Panc1 (cell line): Measurements from ENCODE around the gene MYT1. TPM values are rescaled to one million over a fixed set of nuclear protein-coding genes. Genes with fewer than 3 reads are reported as not detected.
"Not testable (repeated sequence)": the region's sequence is repeated elsewhere in the genome, so short reads cannot be mapped to it uniquely, and the experiment has no call there.

Experiments
- ATAC-seq: fragments of 200-7000 bp; cut with Tn5 transposase; 2 replicates; pipeline ENCODE4 v1.9.1; 2020; ENCODE audit warnings: mild to moderate bottlenecking, moderate library complexity
- BruUV-seq: library from RNA; stranded (reverse); fragments of 400-500 nt; replicated peaks from 2 replicates; lab custom pipeline; 2021; lab: Mats Ljungman, UMichigan
- CTCF ChIA-PET: fragments of 300-600 bp; sonication (Branson Sonifier 250); formaldehyde crosslinking; loops from one replicate; lab custom pipeline; 2022; ENCODE audit warnings: antibody characterized with exemption; lab: Charles Lee
- POLR2A ChIA-PET: fragments of 300-600 bp; sonication (Branson Sonifier 250); formaldehyde crosslinking; loops from one replicate; lab custom pipeline; 2022; ENCODE audit warnings: antibody characterized with exemption; lab: Charles Lee
- DNase-seq: peaks from one replicate; pipeline ENCODE4 v3.0.0-alpha.2; 2010; ENCODE audit warnings: low read depth, low spot score
- H3K27ac ChIP-seq: 2 replicates; pipeline ENCODE4 v1.5.1; 2011; ENCODE audit warnings: mild to moderate bottlenecking, low read length, inconsistent platforms
- H3K27me3 ChIP-seq: fragments of 200-500 bp; sonication (Bioruptor generic); 2 replicates; pipeline ENCODE4 v1.6.0; 2014; ENCODE audit warnings: low read length, inconsistent platforms; ENCODE audit not compliant: control insufficient read depth, insufficient read depth
- H3K36me3 ChIP-seq: fragments of 200-500 bp; sonication (Bioruptor generic); 2 replicates; pipeline ENCODE4 v1.5.1; 2014; ENCODE audit warnings: inconsistent platforms, mild to moderate bottlenecking, low read length, moderate library complexity; ENCODE audit not compliant: control insufficient read depth, insufficient read depth
- H3K4me1 ChIP-seq: 2 replicates; pipeline ENCODE4 v1.5.1; 2011; ENCODE audit warnings: inconsistent platforms, mild to moderate bottlenecking, low read length, moderate library complexity; ENCODE audit not compliant: control insufficient read depth, insufficient read depth
- H3K4me3 ChIP-seq, 2 experiments: 2 replicates each; pipeline ENCODE4 v1.5.1; 2011 to 2012; ENCODE audit warnings: low read depth in 2 of 2, low read length in 2 of 2, mild to moderate bottlenecking in 2 of 2, inconsistent platforms in 1 of 2, moderate library complexity in 1 of 2
- H3K9me3 ChIP-seq: fragments of 200-500 bp; sonication (Bioruptor generic); 2 replicates; pipeline ENCODE4 v1.5.1; 2014; ENCODE audit warnings: low read depth, mild to moderate bottlenecking, inconsistent platforms, low read length, moderate library complexity; ENCODE audit not compliant: control insufficient read depth, insufficient read depth
- CTCF ChIP-seq: fragments of 450-650 bp; IDR thresholded peaks from 2 replicates; pipeline ENCODE4 v1.5.1; 2017; ENCODE audit warnings: mild to moderate bottlenecking
- POLR2AphosphoS5 ChIP-seq: IDR thresholded peaks from 2 replicates; pipeline ENCODE4 v1.6.1; 2012; ENCODE audit warnings: mild to moderate bottlenecking, low read depth, low read length, moderate library complexity
- REST ChIP-seq, 2 experiments: IDR thresholded peaks; 2 replicates each; pipeline ENCODE4 v1.6.1; 2011 to 2012; ENCODE audit warnings: low read depth in 2 of 2, control low read depth in 1 of 2, low read length in 1 of 2, mild to moderate bottlenecking in 1 of 2, moderate library complexity in 1 of 2; ENCODE audit not compliant: insufficient read depth in 1 of 2
- SIN3A ChIP-seq: IDR thresholded peaks from 2 replicates; pipeline ENCODE4 v1.6.1; 2012; ENCODE audit warnings: low read depth, mild to moderate bottlenecking, low read length, moderate library complexity, borderline replicate concordance; ENCODE audit not compliant: insufficient read depth
- TCF7L2 ChIP-seq: IDR thresholded peaks from 2 replicates; pipeline ENCODE4 v1.6.1; 2011; ENCODE audit warnings: mild to moderate bottlenecking, low read depth, low read length, inconsistent platforms
- in situ Hi-C: cut with HindIII; loops from 2 replicates; pipeline ENCODE4 v1.10.0; 2016; ENCODE audit warnings: low sequenced_read_pairs, low pct_unique_long_range_greater_than_20kb
- intact Hi-C: fragments of 100-400 bp; cut with micrococcal nuclease; formaldehyde crosslinking; loops from one replicate; pipeline ENCODE4 v1.10.0; 2022; ENCODE audit not compliant: unreplicated experiment
- total RNA-seq: library from RNA; stranded (reverse); gene quantifications from one replicate; pipeline ENCODE4 v1.2.1, GENCODE V29; 2021; ENCODE audit not compliant: unreplicated experiment

Gene MYT1
- total RNA-seq, 1 experiment from 2014 or later, result 0.41 TPM

GRCh38 chr20:64283646-64284045 is 119.4 kb downstream of the MYT1 start:
- POLR2A ChIA-PET, result no interaction called here
- TF ChIP-seq SIN3A, result no peak
- TF ChIP-seq TCF7L2, result no peak
- no peak for TF ChIP-seq CTCF
- no peak for TF ChIP-seq REST (IDR thresholded peaks at IDR 0.05; ENCODE audit: insufficient read depth in 1 of 2, low read depth in 2 of 2, low read length in 1 of 2)
- TF ChIP-seq POLR2AphosphoS5, result no peak
- Histone ChIP-seq H3K4me1 (no peaks in the 10 kb centered on the region), H3K27me3 (peaks cover 2% of the 10 kb centered on the region; the same call in 1 of the 2 replicates), H3K4me3 (no peak overlapping the region), H3K36me3 (no peaks in the 10 kb centered on the region), H3K27ac (no peak overlapping the region), H3K9me3 (no peaks in the 10 kb centered on the region)
- ATAC-seq (no peak), DNase-seq (no peak)
- in situ Hi-C loops, result no loop called here
- BruUV-seq, result no TSS peak
- intact Hi-C loops, result no loop called here
- CTCF ChIA-PET, result no interaction called here

- peak; percentile 61 for DNase-seq
- CTCF ChIA-PET, H3K27me3 ChIP-seq, BruUV-seq, in situ Hi-C loops, H3K36me3 ChIP-seq, H3K4me3 ChIP-seq, H3K4me1 ChIP-seq, H3K9me3 ChIP-seq, intact Hi-C loops, H3K27ac ChIP-seq, POLR2A ChIA-PET: not testable (repeated sequence)
- ATAC-seq, result peak; percentile 69
- peak; percentile 89 for TF ChIP-seq CTCF
These were observed 121.6 kb downstream of the MYT1 start for GRCh38 chr20:64285579-64286446.

- ATAC-seq, result 0 out of 2 replicates have a peak, but pooled peaks have one; percentile 17
- intact Hi-C loops, in situ Hi-C loops, CTCF ChIA-PET, H3K4me1 ChIP-seq, POLR2A ChIA-PET, BruUV-seq, H3K36me3 ChIP-seq, H3K4me3 ChIP-seq, H3K9me3 ChIP-seq, H3K27me3 ChIP-seq, H3K27ac ChIP-seq, DNase-seq: not testable (repeated sequence)
These were observed 122.4 kb downstream of the MYT1 start for GRCh38 chr20:64286447-64287263.

GRCh38 chr20:64287264-64287590 is 123.0 kb downstream of the MYT1 start:
- ATAC-seq, POLR2A ChIA-PET, intact Hi-C loops: not testable (repeated sequence)

More at GRCh38 chr20:64287264-64287590, 123.0 kb downstream of the MYT1 start:
- CTCF ChIA-PET, H3K4me1 ChIP-seq, H3K4me3 ChIP-seq, H3K27me3 ChIP-seq, BruUV-seq, H3K36me3 ChIP-seq, in situ Hi-C loops, DNase-seq, H3K9me3 ChIP-seq, H3K27ac ChIP-seq: not testable (repeated sequence)
